ENCODE data around the gene CCNYL1. TPM values are rescaled to one million over a fixed set of nuclear protein-coding genes. Genes with fewer than 3 reads are reported as not detected.
A peak's percentile ranks its signal among the peaks of the same experiment; 100 is the strongest.

CCNYL1 gene
- total RNA-seq, 1 experiment from 2014 or later = 21.8 TPM

DNA sequence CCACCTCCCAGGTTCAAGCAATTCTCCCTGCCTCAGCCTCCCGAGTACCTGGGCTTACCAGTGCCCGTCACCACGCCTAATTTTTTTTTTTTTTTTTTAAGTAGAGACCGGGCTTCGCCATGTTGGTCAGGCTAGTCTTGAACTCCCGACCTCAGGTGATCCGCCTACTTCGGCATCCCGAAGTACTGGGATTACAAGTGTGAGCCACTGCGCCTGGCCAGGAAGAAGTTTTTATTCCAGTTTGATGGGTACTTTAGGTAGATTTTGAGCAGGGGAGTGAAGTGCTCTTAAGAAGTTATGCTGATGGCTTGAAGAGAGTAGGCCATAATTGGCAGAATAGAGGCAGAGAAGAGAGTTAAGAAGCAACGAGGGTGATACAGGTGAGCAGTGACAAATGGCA is 33.0 kb downstream of the CCNYL1 start:
- no peaks in the 10 kb centered on the region for H3K9me3 ChIP-seq (ENCODE audit: insufficient read depth, low read depth)
- H3K4me1 ChIP-seq (replicated peaks; ENCODE audit: insufficient read depth) = peaks cover 21% of the 10 kb centered on the region
- no peaks in the 10 kb centered on the region for H3K79me2 ChIP-seq (ENCODE audit: low read depth)
- ChIA-PET CTCF (no interaction called here), POLR2A (ENCODE audit: unreplicated experiment) (no interaction called here)
- H3K4me2 ChIP-seq = no peak overlapping the region
- no peaks in the 10 kb centered on the region; the same call in 1 of the 2 replicates for H4K20me1 ChIP-seq (ENCODE audit: insufficient read depth)
- H2AFZ ChIP-seq = no peak overlapping the region
- 0 out of 2 replicates have a peak, but pooled peaks cover 3% of the 10 kb centered on the region for H3K36me3 ChIP-seq (ENCODE audit: low read depth)
- H3K9me2 ChIP-seq (ENCODE audit: insufficient read depth) = no peaks in the 10 kb centered on the region
- no TSS peak for BruUV-seq (replicated peaks)
- no peak overlapping the region for H3K27ac ChIP-seq
- intact Hi-C loops (cut with micrococcal nuclease; ENCODE audit: unreplicated experiment) = loop anchor here (10.0 kb wide), 1 partner anchor 510 kb away; the partner anchor contains the start of gene IDH1
- no peaks in the 10 kb centered on the region for H3K27me3 ChIP-seq (ENCODE audit: insufficient read depth, low read depth)
- TF ChIP-seq, protein P1, sequence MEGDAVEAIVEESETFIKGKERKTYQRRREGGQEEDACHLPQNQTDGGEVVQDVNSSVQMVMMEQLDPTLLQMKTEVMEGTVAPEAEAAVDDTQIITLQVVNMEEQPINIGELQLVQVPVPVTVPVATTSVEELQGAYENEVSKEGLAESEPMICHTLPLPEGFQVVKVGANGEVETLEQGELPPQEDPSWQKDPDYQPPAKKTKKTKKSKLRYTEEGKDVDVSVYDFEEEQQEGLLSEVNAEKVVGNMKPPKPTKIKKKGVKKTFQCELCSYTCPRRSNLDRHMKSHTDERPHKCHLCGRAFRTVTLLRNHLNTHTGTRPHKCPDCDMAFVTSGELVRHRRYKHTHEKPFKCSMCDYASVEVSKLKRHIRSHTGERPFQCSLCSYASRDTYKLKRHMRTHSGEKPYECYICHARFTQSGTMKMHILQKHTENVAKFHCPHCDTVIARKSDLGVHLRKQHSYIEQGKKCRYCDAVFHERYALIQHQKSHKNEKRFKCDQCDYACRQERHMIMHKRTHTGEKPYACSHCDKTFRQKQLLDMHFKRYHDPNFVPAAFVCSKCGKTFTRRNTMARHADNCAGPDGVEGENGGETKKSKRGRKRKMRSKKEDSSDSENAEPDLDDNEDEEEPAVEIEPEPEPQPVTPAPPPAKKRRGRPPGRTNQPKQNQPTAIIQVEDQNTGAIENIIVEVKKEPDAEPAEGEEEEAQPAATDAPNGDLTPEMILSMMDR (conservative IDR thresholded peaks at IDR 0.05) = no peak
- TF ChIP-seq EZH2 (IDR thresholded peaks at IDR 0.05; ENCODE audit: low read depth) = no peak
- no peak for DNase-seq
- no peak overlapping the region for H3K4me3 ChIP-seq
- H3F3A ChIP-seq (ENCODE audit: insufficient read depth, low read depth) = peaks cover 30% of the 10 kb centered on the region

- DNase-seq = peak; percentile 40 to 50
- H3K4me1 ChIP-seq (replicated peaks; ENCODE audit: insufficient read depth) = peaks cover 21% of the 10 kb centered on the region
- POLR2A ChIA-PET (ENCODE audit: unreplicated experiment) = interaction anchor here (0.6 kb wide), 1 partner anchor 21 kb away, joined by 3 read pairs; no protein-coding TSS in a partner anchor
- H3K9me3 ChIP-seq (ENCODE audit: insufficient read depth, low read depth) = no peaks in the 10 kb centered on the region
- no TSS peak for BruUV-seq (replicated peaks)
- TF ChIP-seq EZH2 (IDR thresholded peaks at IDR 0.05; ENCODE audit: low read depth) = no peak
- TF ChIP-seq, protein P1 (conservative IDR thresholded peaks at IDR 0.05) = peak; percentile 84
- no peaks in the 10 kb centered on the region; the same call in 1 of the 2 replicates for H4K20me1 ChIP-seq (ENCODE audit: insufficient read depth)
- H3K27me3 ChIP-seq (ENCODE audit: insufficient read depth, low read depth) = no peaks in the 10 kb centered on the region
- peaks cover 30% of the 10 kb centered on the region for H3F3A ChIP-seq (ENCODE audit: insufficient read depth, low read depth)
- intact Hi-C loops (cut with micrococcal nuclease; ENCODE audit: unreplicated experiment) = loop anchor here (1.0 to 10.0 kb wide), 4 partner anchors 227 to 509 kb away; partner anchors contain the start of gene IDH1
- no peaks in the 10 kb centered on the region for H3K79me2 ChIP-seq (ENCODE audit: low read depth)
- no peak overlapping the region for H3K27ac ChIP-seq
- no peaks in the 10 kb centered on the region for H3K9me2 ChIP-seq (ENCODE audit: insufficient read depth)
- CTCF ChIA-PET = interaction anchor here (0.6 to 2.2 kb wide), 5 partner anchors 109 to 576 kb away, joined by 3 to 16 read pairs (median 6); no protein-coding TSS in a partner anchor
- no peak overlapping the region for H3K4me2 ChIP-seq
- peaks cover 13% of the 10 kb centered on the region; the same call in 1 of the 2 replicates for H3K36me3 ChIP-seq (ENCODE audit: low read depth)
- no peak overlapping the region for H3K4me3 ChIP-seq
- H2AFZ ChIP-seq = no peak overlapping the region
These were observed 34.7 kb downstream of the CCNYL1 start for GRCh38 chr2:207746131-207746530.

- no peak for TF ChIP-seq EZH2 (IDR thresholded peaks at IDR 0.05; ENCODE audit: low read depth)
- TF ChIP-seq, protein P1 (conservative IDR thresholded peaks at IDR 0.05) = no peak
- intact Hi-C loops (cut with micrococcal nuclease; ENCODE audit: unreplicated experiment) = loop anchor here (10.0 kb wide), 1 partner anchor 507 kb away; the partner anchor contains the start of gene IDH1
- peaks cover 30% of the 10 kb centered on the region for H3F3A ChIP-seq (ENCODE audit: insufficient read depth, low read depth)
- DNase-seq = peak in 1 of 2 experiments; percentile 73
- ChIA-PET POLR2A (ENCODE audit: unreplicated experiment) (no interaction called here), CTCF (interaction anchor here (0.7 kb wide), 1 partner anchor 290 kb away, joined by 4 read pairs; no protein-coding TSS in a partner anchor)
- H3K36me3 ChIP-seq (ENCODE audit: low read depth) = peaks cover 13% of the 10 kb centered on the region; the same call in 1 of the 2 replicates
- BruUV-seq (replicated peaks) = no TSS peak
- H3K9me2 ChIP-seq (ENCODE audit: insufficient read depth) = no peaks in the 10 kb centered on the region
- H3K4me1 ChIP-seq (replicated peaks; ENCODE audit: insufficient read depth) = peaks cover 21% of the 10 kb centered on the region
- H3K4me2 ChIP-seq = peak overlapping the region; percentile 60
- H3K4me3 ChIP-seq = no peak overlapping the region
- no peaks in the 10 kb centered on the region; the same call in 1 of the 2 replicates for H4K20me1 ChIP-seq (ENCODE audit: insufficient read depth)
- no peak overlapping the region for H2AFZ ChIP-seq
- H3K9me3 ChIP-seq (ENCODE audit: insufficient read depth, low read depth) = no peaks in the 10 kb centered on the region
- H3K79me2 ChIP-seq (ENCODE audit: low read depth) = no peaks in the 10 kb centered on the region
- no peaks in the 10 kb centered on the region for H3K27me3 ChIP-seq (ENCODE audit: insufficient read depth, low read depth)
- H3K27ac ChIP-seq = peak overlapping the region; percentile 79
These were observed 36.5 kb downstream of the CCNYL1 start for GRCh38 chr2:207747653-207748560.

Measured in PC-9 (cell line).